Spleen (tissue), 7 donors: ENCODE data around the gene KCNQ5.

Experiments
- POLR2A ChIP-seq, 3 donors: fragments of 450-650 bp; IDR thresholded peaks; one replicate each; pipeline ENCODE4 v1.5.1; 2017; ENCODE audit warnings: antibody characterized with exemption in 3 of 3, mild to moderate bottlenecking in 1 of 3
- POLR2AphosphoS5 ChIP-seq, 3 donors: sonication (generic); formaldehyde crosslinking; IDR thresholded peaks; one replicate each; pipeline ENCODE4 v1.5.1; 2017; ENCODE audit warnings: antibody characterized with exemption in 3 of 3
- TF ChIP-seq, protein P1 (sequence below), 11 experiments: fragments of 200-600 bp in 7 of 11; fragments of 450-650 bp in 4 of 11; sonication (generic) in 4 of 11; IDR thresholded peaks in 8 of 11; conservative IDR thresholded peaks in 3 of 11; 1 replicate in 7 of 11; 2 replicates in 4 of 11; pipeline versions ENCODE4 v1.4.0 to v1.8.0; 2016 to 2021; ENCODE audit warnings: antibody characterized with exemption in 11 of 11, inconsistent platforms in 4 of 11, mild to moderate bottlenecking in 1 of 11
- donor health status: DM: no; HTN: no; CAD: no; lungs with moderate emphysema.
- donor health status: DM: no; HTN: no; CAD: no.
- donor health status: DM: no; HTN: no; CAD: no.

DNA sequence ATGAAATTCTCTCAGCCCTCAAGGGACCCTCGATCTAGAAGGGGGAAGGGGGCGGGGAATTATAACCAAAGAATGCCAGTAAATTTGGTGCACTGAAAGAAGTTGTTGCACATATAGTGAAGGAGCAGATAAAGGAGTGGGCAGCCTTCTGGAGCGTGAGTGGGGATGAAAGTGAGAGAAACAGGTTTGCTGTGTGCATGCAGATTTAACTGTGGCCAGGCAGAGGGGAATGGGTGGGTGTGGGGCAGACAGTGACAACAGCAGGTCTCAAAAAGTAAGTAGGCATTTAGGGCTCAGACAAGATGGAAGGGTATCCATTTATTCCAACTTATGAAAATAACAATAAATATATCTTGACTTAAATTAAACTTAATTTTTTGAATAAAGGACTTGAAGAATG lies 149.1 kb downstream of the KCNQ5 start:
- no peak for TF ChIP-seq POLR2AphosphoS5 (IDR thresholded peaks at IDR 0.05)
- no peak for TF ChIP-seq POLR2A (IDR thresholded peaks at IDR 0.05)
- TF ChIP-seq, protein P1, sequence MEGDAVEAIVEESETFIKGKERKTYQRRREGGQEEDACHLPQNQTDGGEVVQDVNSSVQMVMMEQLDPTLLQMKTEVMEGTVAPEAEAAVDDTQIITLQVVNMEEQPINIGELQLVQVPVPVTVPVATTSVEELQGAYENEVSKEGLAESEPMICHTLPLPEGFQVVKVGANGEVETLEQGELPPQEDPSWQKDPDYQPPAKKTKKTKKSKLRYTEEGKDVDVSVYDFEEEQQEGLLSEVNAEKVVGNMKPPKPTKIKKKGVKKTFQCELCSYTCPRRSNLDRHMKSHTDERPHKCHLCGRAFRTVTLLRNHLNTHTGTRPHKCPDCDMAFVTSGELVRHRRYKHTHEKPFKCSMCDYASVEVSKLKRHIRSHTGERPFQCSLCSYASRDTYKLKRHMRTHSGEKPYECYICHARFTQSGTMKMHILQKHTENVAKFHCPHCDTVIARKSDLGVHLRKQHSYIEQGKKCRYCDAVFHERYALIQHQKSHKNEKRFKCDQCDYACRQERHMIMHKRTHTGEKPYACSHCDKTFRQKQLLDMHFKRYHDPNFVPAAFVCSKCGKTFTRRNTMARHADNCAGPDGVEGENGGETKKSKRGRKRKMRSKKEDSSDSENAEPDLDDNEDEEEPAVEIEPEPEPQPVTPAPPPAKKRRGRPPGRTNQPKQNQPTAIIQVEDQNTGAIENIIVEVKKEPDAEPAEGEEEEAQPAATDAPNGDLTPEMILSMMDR (IDR thresholded peaks at IDR 0.05 in 8 of 11, conservative IDR thresholded peaks at IDR 0.05 in 3 of 11), result no peak
